Tibial artery (tissue), 4 donors: ENCODE results near the gene TFB2M.

ENCODE experiments used
- DNase-seq, 2 donors: peaks; one replicate each; pipeline ENCODE4 v3.0.0-alpha.2; 2019
- H3K27ac ChIP-seq, 2 donors: fragments of 200-600 bp; sonication (generic) in 1 of 2; 1 replicate in 1 of 2; 2 replicates in 1 of 2; pipeline ENCODE4 v1.5.1; 2018 to 2019; ENCODE audit warnings: mild to moderate bottlenecking in 1 of 2
- H3K27me3 ChIP-seq, 2 donors: fragments of 200-600 bp; sonication (generic) in 1 of 2; one replicate each; pipeline versions ENCODE4 v1.5.1 to v1.6.0; 2016 to 2019
- H3K36me3 ChIP-seq, 3 donors: fragments of 200-600 bp; sonication (generic) in 2 of 3; one replicate each; pipeline ENCODE4 v1.5.1; 2016 to 2019; ENCODE audit warnings: mild to moderate bottlenecking in 2 of 3
- H3K4me1 ChIP-seq, 4 donors: fragments of 200-600 bp; sonication (generic) in 2 of 4; 1 replicate in 3 of 4; 2 replicates in 1 of 4; pipeline ENCODE4 v1.5.1; 2016 to 2019
- H3K4me3 ChIP-seq, 2 donors: fragments of 200-600 bp; sonication (generic) in 1 of 2; 1 replicate in 1 of 2; 2 replicates in 1 of 2; pipeline ENCODE4 v1.5.1; 2018 to 2019; ENCODE audit warnings: mild to moderate bottlenecking in 2 of 2
- H3K9me3 ChIP-seq, 3 donors: fragments of 200-600 bp; sonication (generic) in 1 of 3; one replicate each; pipeline ENCODE4 v1.5.1; 2016 to 2019
- CTCF ChIP-seq, 2 experiments: fragments of 200-600 bp in 1 of 2; fragments of 450-650 bp in 1 of 2; IDR thresholded peaks; one replicate each; pipeline ENCODE4 v1.5.1; 2017 to 2019; ENCODE audit warnings: antibody characterized with exemption in 2 of 2, mild to moderate bottlenecking in 1 of 2, moderate library complexity in 1 of 2
- intact Hi-C: fragments of 100-400 bp; cut with DNase I; formaldehyde crosslinking; loops from one replicate; pipeline ENCODE4 v1.15.0; 2023; ENCODE audit warnings: low total_unique reads

Gene TFB2M

GRCh38 chr1:246587606-246588005, 21.5 kb upstream of the TFB2M start:
- Histone ChIP-seq H3K27ac (peak overlapping the region; percentile 60 to 63), H3K4me1 (peaks cover 0 to 69% (median 23%) of the 10 kb centered on the region in 4 donors), H3K9me3 (no peaks in the 10 kb centered on the region), H3K4me3 (no peak overlapping the region), H3K27me3 (no peaks in the 10 kb centered on the region), H3K36me3 (peaks cover 0 to 4% (median 0%) of the 10 kb centered on the region in 3 donors)
- intact Hi-C loops: no loop called here
- no peak for TF ChIP-seq CTCF (IDR thresholded peaks at IDR 0.05)
- DNase-seq: no peak

GRCh38 chr1:246587032-246587431, 21.0 kb upstream of the TFB2M start:
- Histone ChIP-seq H3K9me3 (no peaks in the 10 kb centered on the region), H3K4me3 (no peak overlapping the region), H3K27me3 (no peaks in the 10 kb centered on the region), H3K36me3 (peaks cover 0 to 2% (median 0%) of the 10 kb centered on the region in 3 donors), H3K27ac (peak overlapping the region; percentile 60 to 63), H3K4me1 (peaks cover 0 to 69% (median 21%) of the 10 kb centered on the region in 4 donors)
- TF ChIP-seq CTCF (IDR thresholded peaks at IDR 0.05): no peak
- DNase-seq: no peak
- intact Hi-C loops: no loop called here

- no peaks in the 10 kb centered on the region for H3K36me3 ChIP-seq
- H3K27me3 ChIP-seq: no peaks in the 10 kb centered on the region
- peak overlapping the region; percentile 2 to 8 for H3K27ac ChIP-seq
- H3K4me3 ChIP-seq: no peak overlapping the region
- intact Hi-C loops: no loop called here
- peak in 1 of 2 donors; percentile 80 for DNase-seq
- H3K4me1 ChIP-seq: peaks cover 0 to 82% (median 42%) of the 10 kb centered on the region in 4 donors
- no peak for TF ChIP-seq CTCF (IDR thresholded peaks at IDR 0.05)
- no peaks in the 10 kb centered on the region for H3K9me3 ChIP-seq
Observed at GRCh38 chr1:246583448-246584185, 17.6 kb upstream of the TFB2M start.

- Histone ChIP-seq H3K9me3 (no peaks in the 10 kb centered on the region), H3K27ac (peak overlapping the region; percentile 2 to 8), H3K27me3 (no peaks in the 10 kb centered on the region), H3K4me1 (peaks cover 0 to 87% (median 45%) of the 10 kb centered on the region in 4 donors), H3K4me3 (no peak overlapping the region), H3K36me3 (no peaks in the 10 kb centered on the region)
- no peak for TF ChIP-seq CTCF (IDR thresholded peaks at IDR 0.05)
- intact Hi-C loops: no loop called here
- no peak for DNase-seq
Observed at GRCh38 chr1:246583056-246583440, 17.0 kb upstream of the TFB2M start.

- Histone ChIP-seq H3K4me1 (peaks cover 0 to 87% (median 43%) of the 10 kb centered on the region in 4 donors), H3K27ac (peak overlapping the region; percentile 2 to 8), H3K4me3 (no peak overlapping the region), H3K9me3 (no peaks in the 10 kb centered on the region), H3K36me3 (no peaks in the 10 kb centered on the region), H3K27me3 (no peaks in the 10 kb centered on the region)
- no peak for DNase-seq
- intact Hi-C loops: no loop called here
- no peak for TF ChIP-seq CTCF (IDR thresholded peaks at IDR 0.05)
Observed at GRCh38 chr1:246582301-246583055, 16.4 kb upstream of the TFB2M start.
